ENCODE results near the gene NCOA7.

Gene NCOA7

DNA sequence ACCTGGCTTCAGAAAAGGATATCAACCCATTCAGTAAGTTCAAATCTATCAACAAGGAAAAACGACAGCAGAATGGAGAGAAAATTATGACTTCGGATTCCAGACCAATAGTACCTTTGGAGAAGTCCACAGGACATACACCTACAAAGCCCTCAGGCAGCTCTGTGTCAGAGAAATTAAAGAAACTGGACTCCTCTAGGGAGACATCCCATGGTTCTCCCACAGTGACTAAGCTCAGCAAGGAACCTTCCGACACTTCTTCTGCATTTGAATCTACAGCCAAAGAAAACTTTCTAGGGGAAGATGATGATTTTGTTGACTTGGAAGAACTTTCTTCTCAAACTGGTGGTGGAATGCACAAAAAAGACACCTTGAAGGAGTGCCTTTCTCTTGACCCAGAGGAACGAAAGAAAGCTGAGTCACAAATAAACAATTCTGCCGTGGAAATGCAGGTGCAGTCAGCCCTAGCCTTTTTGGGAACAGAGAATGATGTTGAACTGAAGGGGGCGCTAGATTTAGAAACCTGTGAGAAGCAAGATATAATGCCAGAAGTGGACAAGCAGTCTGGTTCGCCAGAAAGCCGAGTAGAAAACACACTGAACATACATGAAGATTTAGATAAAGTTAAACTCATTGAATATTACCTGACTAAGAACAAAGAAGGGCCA, 98.4 kb downstream of the NCOA7 start:
- Histone ChIP-seq H2AFZ (ENCODE audit: low read depth) (no peak overlapping the region), H3K27me3 (ENCODE audit: insufficient read depth, low read depth) (no peaks in the 10 kb centered on the region), H3K9ac (no peak overlapping the region), H3K27ac (no peak overlapping the region), H3K4me2 (no peak overlapping the region), H3K36me3 (ENCODE audit: insufficient read depth) (no peaks in the 10 kb centered on the region), H3K79me2 (ENCODE audit: insufficient read depth, low read depth) (no peaks in the 10 kb centered on the region), H4K20me1 (ENCODE audit: insufficient read depth) (no peaks in the 10 kb centered on the region), H3K4me1 (ENCODE audit: low read depth, poor library complexity, severe bottlenecking) (no peaks in the 10 kb centered on the region), H3K4me3 (IDR thresholded peaks at IDR 0.05; ENCODE audit: insufficient read depth, low read depth, low read length) (no peak overlapping the region)
- TF ChIP-seq, protein P1, sequence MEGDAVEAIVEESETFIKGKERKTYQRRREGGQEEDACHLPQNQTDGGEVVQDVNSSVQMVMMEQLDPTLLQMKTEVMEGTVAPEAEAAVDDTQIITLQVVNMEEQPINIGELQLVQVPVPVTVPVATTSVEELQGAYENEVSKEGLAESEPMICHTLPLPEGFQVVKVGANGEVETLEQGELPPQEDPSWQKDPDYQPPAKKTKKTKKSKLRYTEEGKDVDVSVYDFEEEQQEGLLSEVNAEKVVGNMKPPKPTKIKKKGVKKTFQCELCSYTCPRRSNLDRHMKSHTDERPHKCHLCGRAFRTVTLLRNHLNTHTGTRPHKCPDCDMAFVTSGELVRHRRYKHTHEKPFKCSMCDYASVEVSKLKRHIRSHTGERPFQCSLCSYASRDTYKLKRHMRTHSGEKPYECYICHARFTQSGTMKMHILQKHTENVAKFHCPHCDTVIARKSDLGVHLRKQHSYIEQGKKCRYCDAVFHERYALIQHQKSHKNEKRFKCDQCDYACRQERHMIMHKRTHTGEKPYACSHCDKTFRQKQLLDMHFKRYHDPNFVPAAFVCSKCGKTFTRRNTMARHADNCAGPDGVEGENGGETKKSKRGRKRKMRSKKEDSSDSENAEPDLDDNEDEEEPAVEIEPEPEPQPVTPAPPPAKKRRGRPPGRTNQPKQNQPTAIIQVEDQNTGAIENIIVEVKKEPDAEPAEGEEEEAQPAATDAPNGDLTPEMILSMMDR (conservative IDR thresholded peaks at IDR 0.05; ENCODE audit: low read depth, low read length), result 0 out of 2 replicates have a peak, but pooled peaks have one; percentile 37

DNA sequence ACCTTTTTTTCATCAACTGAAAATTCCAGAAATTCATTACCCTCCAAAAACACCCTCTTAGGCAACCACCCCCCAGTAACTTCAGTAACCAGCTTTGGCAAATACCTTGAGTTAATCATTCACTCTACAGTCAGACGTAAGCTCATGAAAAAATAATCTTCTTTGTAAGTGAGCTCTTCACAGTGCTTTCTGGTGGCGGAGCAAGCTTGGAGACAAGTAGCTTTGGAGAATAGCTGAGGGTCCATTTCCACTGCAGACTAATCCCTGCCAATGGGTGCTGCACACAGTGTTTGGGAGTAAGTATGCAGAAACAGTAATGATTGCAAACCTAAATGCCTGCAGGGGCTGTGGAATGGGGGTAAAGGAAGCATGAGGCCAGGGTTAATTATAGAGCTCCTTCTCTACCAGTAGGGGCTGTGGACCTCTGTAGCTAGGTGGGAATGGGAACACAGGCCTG, 109.0 kb downstream of the NCOA7 start:
- Histone ChIP-seq H3K4me1 (ENCODE audit: low read depth, poor library complexity, severe bottlenecking) (no peaks in the 10 kb centered on the region), H3K4me3 (IDR thresholded peaks at IDR 0.05; ENCODE audit: insufficient read depth, low read depth, low read length) (no peak overlapping the region), H3K9ac (no peak overlapping the region), H3K36me3 (ENCODE audit: insufficient read depth) (no peaks in the 10 kb centered on the region), H3K27ac (no peak overlapping the region), H4K20me1 (ENCODE audit: insufficient read depth) (no peaks in the 10 kb centered on the region), H2AFZ (ENCODE audit: low read depth) (no peak overlapping the region), H3K4me2 (no peak overlapping the region), H3K27me3 (ENCODE audit: insufficient read depth, low read depth) (no peaks in the 10 kb centered on the region), H3K79me2 (ENCODE audit: insufficient read depth, low read depth) (no peaks in the 10 kb centered on the region)
- TF ChIP-seq, protein P1 (conservative IDR thresholded peaks at IDR 0.05; ENCODE audit: low read depth, low read length), result no peak

DNA sequence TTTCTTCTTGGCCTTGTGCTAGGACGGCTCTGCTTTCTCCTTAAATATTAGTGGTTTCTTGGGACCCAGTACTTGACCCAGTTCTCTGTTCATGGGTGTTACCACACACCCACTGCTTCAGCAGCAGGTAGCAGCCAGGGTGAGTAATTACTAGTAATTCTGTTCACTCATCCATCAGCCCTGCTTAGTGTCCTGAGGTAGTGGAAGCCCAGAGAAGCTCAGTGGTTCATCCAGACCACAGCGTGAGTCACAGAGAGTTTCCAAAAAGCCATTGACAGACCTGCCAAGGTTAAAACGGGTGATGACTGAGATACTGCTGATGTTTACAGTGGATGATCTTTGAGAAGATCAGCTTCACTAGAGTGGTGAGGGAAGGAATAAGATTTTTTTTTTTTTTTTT, 114.1 kb downstream of the NCOA7 start:
- Histone ChIP-seq H2AFZ (ENCODE audit: low read depth) (no peak overlapping the region), H3K4me2 (no peak overlapping the region), H3K4me1 (ENCODE audit: low read depth, poor library complexity, severe bottlenecking) (no peaks in the 10 kb centered on the region), H3K9ac (no peak overlapping the region), H3K27me3 (ENCODE audit: insufficient read depth, low read depth) (no peaks in the 10 kb centered on the region), H3K79me2 (ENCODE audit: insufficient read depth, low read depth) (no peaks in the 10 kb centered on the region), H3K4me3 (IDR thresholded peaks at IDR 0.05; ENCODE audit: insufficient read depth, low read depth, low read length) (no peak overlapping the region), H4K20me1 (ENCODE audit: insufficient read depth) (no peaks in the 10 kb centered on the region), H3K27ac (no peak overlapping the region), H3K36me3 (ENCODE audit: insufficient read depth) (no peaks in the 10 kb centered on the region)
- TF ChIP-seq, protein P1 (conservative IDR thresholded peaks at IDR 0.05; ENCODE audit: low read depth, low read length), result no peak

DNA sequence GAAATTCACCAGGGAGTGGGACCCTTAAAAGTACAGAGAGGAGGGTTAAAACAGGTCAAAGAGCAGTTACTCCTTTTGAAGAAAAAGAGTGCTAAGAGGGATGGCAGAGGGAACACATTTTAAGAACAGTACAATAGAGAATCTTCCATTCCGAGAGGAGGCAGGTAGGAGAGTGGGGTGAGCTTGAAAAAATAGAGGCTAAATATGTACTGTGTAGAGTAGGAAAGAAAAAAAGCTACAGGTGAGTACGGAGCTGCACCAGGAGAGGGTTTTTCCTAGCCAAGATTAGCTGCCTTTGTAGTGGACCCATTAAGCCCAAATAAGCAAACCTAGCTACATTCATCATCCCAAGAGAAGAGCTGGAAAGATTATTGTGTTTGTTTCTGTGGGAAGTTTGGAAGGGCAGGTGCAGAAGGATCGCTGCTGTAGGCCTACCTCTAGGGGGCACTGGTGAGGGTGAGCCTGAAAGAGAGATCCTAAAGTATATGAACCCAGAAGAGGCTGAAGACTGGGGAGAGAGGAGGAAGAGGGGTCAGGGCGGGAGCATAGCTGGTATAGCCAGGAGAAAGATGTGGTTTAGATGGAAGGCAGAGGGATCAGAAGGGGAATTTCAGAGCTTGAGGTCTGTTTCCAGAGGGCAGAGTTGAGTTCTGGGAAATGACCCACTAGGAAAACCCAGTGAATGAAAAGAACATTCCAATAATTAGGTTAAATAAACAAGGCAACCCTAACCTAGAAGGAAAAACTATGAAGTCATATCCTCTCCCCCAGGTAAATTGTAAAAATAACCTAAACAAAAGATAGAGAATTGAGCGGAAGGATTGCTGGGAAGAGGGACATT, 115.6 kb downstream of the NCOA7 start:
- Histone ChIP-seq H3K79me2 (ENCODE audit: insufficient read depth, low read depth) (no peaks in the 10 kb centered on the region), H3K4me3 (IDR thresholded peaks at IDR 0.05; ENCODE audit: insufficient read depth, low read depth, low read length) (no peak overlapping the region), H3K4me2 (no peak overlapping the region), H3K36me3 (ENCODE audit: insufficient read depth) (no peaks in the 10 kb centered on the region), H3K9ac (no peak overlapping the region), H2AFZ (ENCODE audit: low read depth) (no peak overlapping the region), H3K27ac (no peak overlapping the region), H4K20me1 (ENCODE audit: insufficient read depth) (no peaks in the 10 kb centered on the region), H3K4me1 (ENCODE audit: low read depth, poor library complexity, severe bottlenecking) (no peaks in the 10 kb centered on the region), H3K27me3 (ENCODE audit: insufficient read depth, low read depth) (no peaks in the 10 kb centered on the region)
- TF ChIP-seq, protein P1 (conservative IDR thresholded peaks at IDR 0.05; ENCODE audit: low read depth, low read length), result peak; percentile 60
